ENCODE measurements around the gene CFDP1.

- no peak for TF ChIP-seq TEAD4 (IDR thresholded peaks at IDR 0.05)
- TF ChIP-seq MAX (IDR thresholded peaks at IDR 0.05): no peak
- TF ChIP-seq EP300 (IDR thresholded peaks at IDR 0.05; ENCODE audit: borderline replicate concordance): no peak
- no peak for TF ChIP-seq YY1 (IDR thresholded peaks at IDR 0.05; ENCODE audit: low read depth)
- TF ChIP-seq NFIC (IDR thresholded peaks at IDR 0.05): no peak
- TF ChIP-seq RAD21 (IDR thresholded peaks at IDR 0.05; ENCODE audit: low read depth): no peak
- no peak for TF ChIP-seq TAF1 (IDR thresholded peaks at IDR 0.05; ENCODE audit: low read depth)
- TF ChIP-seq TCF12 (IDR thresholded peaks at IDR 0.05; ENCODE audit: low read depth): no peak
- no peak for TF ChIP-seq USF1 (IDR thresholded peaks at IDR 0.05)
Observed at GRCh38 chr16:75336521-75336920, 96.8 kb downstream of the CFDP1 start.
